GM04503 (cell line): ENCODE results near the gene BPGM.

Experiments
- DNase-seq: peaks from one replicate; pipeline ENCODE4 v3.0.0-alpha.2; 2012; ENCODE audit warnings: low read depth

BPGM gene

DNA sequence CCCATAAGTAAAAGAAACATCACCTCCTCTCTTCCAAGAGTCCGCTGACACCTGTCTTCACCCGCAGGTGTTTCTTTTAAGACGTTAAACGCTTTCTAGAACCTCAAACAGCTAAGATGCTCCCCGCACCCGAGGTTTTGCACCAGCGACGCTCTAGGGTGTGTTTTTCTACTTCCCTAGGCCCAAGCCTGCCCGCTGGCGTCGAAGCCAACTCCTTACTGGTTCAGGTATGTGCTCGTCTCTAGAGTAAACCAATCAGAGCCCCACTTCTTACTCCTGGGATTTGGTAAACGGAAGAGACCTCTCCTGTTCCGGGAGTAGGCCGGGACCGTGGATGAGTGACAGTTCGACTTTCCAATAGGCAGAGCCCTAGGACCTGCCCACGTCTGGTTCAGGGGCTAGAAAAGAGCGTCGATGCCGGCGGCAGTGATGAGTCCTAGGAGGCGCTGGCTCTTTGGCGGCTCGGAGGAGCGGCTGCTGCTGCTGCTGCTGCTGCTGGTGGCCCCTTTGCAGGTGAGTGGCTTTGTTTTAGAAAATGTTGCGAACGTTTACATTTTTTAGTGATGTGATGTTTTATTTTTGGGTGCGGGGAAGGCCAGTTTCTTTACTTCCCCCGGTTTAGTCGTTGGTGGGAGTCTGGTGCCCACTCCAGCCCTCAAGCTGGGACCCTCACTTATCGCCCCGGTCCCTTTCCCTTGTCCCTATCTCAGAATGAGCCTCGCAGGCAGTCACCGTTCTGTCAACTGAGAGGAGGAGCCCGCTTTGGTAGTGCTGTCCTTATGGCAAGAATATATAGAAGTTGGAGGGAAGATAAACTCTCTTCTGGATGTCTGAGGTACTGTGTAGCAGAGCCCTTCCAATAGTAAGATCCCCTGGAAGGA lies at the start of gene BPGM:
TSS of gene BPGM (plus strand) at position 429 of the 881 bp plus-strand sequence. CDS start 14,655 bp downstream, outside the sequence.
- peak; percentile 100 for DNase-seq

DNA sequence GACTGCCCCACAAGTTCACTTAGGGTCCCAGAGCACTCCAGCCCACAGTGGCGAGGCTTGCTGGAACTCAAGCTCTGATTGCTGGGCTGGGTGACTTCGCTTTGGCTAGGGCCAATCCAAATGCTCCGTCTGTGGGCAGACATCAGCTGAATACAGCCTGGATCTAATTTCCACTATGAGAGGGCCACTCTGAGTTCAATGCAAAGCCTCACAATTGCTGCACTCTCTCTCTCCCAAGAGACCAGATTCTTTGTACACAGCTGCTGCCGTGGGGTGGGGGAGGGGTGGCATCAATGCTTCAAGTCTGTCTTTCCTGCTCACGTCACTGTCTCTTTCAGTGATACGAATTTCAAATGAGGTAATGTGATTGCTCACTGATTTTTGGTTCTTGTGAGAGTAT lies 47.3 kb upstream of the BPGM start:
- DNase-seq: no peak

DNA sequence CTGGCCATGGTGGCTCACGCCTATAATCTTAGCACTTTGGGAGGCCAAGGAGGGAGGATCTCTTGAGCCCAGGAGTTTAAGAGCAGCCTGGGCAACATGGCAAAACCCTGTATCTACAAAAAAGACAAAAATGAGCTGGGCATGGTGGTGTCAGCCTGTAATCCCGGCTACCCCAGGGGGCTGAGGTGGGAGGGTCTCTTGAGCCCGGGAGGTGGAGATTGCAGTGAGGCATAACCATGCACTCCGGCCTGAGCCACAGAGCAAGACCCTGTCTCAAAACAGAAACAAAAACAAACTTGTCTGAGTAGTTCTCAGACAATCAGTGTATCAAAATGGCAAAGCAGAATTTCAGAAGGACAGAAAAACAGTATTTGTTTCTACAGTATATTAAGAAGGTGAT lies 45.2 kb upstream of the BPGM start:
- no peak for DNase-seq

DNA sequence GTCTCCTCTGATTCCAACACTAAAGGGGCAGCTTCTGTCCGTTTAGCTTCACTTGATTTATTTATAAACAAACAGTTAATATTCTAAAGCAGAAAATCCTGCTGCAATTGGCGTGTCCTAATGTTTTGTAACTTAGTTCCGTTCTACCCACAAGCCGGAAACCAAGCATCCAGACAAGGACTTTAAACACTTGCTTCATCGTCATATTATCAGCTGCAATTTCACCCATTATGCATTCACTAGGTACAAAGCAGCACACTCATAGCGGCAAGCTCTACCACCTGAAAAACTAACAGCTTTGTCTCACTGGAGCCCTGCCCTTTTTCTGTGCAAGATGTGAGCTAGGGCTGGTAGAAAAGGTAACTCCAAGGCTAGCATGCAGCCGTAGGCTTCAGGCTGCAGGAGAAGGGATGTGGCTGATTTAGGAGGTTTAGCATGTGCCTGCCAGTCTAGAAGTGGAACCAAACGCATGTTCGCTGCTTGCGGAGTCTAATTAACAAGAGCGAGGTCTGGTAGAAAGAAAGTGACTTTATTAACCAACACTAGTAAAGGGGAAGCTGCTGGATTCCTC lies 43.7 kb upstream of the BPGM start:
- no peak for DNase-seq

DNA sequence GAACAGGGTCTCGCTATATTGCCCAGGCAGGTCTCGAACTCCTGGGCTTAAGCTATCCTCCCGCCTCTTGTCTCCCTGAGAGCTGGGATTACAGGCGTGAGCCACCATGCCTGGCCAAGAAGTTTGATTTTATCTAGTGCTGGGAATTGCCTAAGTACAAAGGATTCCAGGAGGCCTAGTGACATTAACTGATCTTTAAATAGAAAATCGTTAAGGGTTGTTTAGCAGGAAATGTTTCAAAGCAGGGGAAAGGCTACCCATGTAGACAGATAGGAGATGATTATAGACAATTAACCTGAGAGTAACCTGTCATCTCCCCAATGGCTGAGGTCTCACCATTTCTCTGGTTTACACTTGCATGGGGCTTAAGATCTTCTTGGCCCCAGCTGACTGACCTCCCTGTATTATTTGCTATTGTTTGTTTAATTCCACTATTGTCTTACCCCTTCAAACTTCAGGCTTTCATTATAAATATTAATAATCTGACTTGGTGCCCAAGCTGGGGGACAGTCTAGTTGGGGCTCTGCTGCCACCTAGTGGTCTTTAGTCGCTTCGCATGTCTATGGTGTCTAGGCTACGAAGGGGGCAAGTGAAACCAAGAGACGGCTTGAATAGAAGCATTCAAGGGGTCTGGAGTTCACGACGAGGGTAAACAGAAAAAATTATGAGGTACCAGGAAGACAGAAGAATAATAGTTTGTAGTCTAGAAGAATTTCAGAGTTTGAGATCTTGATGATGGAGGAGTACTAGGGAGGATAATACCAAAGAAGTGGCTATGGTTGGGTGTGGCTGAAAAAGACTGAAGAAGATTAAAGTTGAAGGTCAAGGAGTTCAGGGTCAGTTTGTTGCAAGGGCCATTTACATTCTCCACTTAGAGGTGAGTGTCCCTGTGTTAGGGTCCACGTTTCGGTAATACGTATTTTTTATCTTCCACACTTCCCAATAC lies 40.4 kb upstream of the BPGM start:
- DNase-seq: no peak

DNA sequence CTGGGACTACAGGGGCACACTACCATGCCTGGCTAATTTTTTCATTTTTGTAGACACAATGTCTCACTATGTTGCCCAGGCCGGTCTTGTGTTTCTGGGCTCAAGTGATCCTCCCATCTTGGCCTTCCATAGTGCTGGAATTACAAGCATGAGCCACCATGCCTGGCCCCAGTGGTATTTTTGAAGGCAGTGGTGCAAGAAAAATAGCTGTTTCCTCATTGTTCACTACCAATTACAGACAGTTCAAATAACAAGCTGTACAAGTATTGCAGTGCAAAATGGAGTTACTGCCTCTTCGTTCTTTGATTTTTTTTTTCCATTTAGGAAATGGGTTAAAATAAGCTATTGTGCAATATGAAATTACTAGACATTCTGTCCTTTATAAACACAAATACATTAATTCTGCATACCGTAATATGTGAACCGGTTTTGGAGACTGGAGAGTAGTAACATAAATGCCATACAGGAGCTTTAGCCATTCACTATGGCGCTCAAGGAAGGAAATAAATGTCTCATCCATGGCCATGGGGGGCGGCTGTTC lies 35.0 kb upstream of the BPGM start:
- DNase-seq: no peak

DNA sequence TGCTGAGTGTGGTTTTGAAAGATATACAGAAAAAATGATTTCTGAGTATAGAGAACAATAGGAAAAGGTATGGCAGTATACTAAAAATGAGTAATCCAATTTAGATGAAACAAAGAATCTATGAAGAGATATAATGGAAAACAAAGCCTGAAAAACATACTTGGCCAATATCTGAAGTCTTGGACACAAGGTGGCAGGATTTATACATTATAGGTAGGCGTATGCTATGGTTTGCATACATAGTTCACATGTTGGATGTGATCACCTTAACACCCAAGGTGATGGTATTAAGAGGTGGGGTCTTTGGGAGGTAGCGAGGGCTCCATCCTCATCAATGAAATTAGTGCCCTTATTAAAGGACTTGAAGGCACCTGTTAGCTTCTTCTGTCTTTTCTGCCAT lies 34.5 kb upstream of the BPGM start:
- DNase-seq: no peak

DNA sequence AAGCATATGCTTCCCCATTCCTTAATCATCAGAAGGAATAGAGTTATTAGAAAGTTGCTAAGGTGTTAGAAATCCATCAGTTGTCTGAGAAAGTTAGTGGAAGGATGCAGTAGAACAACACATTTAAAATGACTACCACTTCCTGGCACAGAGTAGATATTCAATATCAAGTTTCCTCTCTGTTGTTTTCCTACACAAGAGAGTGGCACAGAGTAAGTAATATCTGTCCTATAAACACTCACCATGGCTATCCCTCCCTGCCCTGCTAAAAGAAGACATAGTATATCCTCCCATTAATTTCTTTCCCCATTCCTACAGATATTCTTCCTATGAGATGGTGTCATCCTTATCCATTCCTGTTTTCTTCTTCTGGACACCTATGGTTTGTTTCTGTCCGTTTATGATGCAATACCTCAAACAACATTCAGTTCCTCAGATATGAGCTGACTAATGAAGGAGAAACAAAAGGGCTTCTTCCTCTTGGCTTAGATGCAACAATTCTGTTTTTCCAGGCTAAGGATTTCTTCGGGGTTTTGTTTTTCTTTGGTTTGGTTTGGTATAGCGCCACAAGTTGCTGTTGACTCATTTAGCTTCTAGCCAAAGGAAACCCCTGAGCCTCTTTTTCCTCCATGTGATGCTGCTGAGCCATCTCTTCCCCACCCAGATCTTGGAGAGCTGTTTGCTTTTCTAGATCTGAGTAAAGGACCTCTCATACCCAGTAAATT lies 32.9 kb upstream of the BPGM start:
- DNase-seq: peak; percentile 98

DNA sequence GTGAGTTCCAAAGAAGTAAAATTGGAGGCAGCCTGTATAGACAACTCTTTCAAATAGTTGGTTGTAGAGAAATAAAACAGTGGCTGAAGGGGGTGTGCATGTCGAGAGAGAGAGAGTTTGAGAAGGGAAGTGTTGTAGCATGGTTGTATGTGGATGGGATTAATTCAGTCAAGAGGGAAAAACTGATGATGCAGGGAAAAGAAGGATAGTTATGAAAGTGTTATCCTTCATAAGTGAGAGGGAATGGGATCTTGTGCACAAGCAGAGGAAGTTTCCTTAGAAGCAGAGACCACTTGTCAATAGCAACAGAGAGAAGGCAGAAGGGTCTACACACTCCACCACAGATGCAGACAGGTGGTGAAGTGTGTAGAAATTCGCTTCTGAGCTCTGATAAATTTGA lies 30.0 kb upstream of the BPGM start:
- no peak for DNase-seq

DNA sequence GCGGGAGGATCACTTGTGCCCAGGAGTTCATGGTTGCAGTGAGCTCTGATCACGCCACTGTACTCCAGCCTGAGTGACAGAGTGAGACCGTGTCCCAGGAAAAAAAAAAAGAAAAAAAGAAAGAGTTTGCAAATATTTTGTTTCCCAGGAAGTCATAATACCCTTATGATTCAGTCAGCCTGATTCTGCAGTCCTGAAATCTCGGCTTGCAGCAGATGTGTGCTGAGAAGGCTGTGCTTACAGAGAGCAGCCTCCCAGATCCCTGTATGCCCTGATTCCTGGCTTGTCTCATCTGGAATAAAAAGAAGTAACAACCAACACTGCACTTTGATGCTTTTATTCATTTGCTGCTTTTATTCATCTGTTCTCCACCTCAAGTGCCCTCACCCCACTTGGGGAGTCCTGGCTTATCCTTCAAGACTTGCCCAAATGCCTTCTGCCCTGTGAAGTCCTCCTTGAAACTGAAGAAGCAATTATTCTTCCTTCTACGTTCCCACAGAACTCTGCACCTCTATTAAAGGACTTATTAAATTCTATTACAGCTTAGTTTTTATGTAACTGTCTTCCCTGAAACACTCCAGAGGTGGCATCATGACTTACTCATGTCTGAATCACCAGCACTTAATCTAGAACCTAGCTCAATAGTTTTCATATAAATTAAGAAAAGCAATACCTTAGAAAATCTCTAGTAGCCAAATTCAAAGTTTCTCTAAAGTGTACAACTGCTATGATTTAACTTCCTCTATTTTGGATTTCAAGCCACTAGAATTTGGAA lies 27.7 kb upstream of the BPGM start:
- DNase-seq: peak; percentile 50

DNA sequence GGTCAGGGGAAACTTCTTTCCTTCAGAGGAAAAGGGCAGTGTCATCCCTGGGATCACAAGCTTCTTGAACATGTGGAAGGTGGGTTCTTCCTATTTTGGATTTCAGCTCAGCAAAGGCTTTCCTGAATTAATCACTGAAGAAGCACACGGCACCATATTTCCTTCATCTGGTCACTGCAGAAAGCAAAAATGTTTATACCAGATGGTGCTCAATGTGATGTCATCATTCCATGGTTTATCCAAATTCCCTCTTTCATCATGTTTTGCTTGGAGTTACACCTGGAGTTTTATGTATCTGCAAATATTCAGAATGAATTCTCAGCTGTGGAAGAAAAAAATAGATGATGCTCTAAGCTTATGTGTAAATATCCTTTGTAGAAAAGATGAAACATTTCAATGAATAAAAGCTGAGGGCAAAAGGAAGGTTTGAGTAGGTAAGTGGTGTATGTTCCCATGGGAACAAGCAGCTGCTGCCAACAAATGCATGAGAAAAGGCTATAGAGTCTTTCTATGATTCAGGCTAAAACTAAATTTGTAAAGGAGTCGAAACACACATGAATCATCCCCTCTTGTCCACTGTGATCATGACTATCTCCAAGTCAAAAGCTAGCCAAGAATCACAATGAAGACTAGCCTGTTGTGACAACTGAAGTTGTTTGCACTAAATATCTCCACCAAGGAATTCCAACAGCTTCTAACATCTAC lies 26.9 kb upstream of the BPGM start:
- peak; percentile 92 for DNase-seq

DNA sequence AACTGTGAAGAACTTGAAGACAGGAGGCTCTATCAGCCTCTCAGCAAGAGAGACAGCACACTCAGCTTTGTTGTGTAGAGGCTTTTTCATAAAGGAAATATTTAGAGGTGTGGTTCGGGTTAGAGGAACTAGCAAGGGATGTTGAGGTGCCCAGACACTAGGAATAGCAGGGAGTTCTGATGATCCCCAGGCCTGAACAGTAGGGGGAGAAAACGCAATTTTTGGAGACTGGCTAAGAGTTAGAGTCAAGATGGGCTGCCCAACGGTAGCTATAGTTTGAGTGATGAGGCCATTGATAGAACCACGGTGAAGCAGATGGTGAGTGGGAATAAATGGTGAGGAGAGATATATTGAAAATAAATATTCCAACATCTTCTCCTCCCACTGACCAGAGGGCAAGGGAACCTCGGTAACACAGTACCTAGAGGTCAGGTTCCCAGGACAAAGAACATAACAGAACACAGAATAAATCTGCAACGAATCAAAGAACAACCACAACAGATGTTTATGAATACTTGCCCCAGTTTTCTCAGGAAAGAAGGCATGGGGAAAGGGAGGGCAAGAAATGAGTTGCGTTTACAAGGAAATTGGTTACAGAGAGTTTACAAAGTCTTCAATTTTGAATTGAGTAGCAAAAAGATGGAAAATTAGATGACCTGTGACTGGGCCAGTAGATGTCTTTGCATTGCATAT lies 24.2 kb upstream of the BPGM start:
- no peak for DNase-seq

DNA sequence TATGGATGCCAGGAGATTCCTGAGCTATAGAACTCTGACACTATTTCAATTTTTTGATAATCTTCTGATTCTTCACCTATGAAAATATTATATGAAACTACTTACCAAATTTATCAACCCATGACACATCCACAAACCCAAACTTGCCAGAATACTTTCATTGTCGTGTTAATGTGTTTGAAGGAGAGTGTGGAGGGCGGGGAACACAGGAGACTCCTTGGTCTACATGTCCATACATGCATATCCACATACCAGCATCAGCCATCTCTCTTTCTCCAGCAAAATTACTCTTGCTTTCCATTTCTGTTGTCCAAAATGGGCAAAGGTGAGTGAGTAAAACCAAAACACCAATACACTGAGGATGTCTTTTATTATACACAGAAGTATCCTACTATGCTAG lies 23.5 kb upstream of the BPGM start:
- DNase-seq: no peak

DNA sequence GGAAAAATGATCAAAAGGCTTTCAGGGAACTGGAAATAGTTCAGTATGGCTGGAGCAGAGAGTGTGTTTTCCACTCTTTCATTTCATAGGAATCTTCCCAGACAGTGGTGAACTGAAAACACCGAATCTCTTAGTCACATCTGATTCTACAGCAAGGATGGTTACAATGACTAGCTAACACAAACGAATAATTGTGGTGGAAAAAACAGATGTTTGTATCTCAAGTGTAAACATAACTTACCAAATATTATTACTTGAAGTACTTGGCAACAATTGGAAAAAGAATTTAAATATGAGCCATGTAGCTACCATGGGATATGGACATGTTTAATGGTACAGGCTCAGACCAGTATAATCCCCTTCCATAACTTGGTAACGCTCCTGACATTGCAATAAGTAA lies 21.1 kb upstream of the BPGM start:
- DNase-seq: peak; percentile 90

DNA sequence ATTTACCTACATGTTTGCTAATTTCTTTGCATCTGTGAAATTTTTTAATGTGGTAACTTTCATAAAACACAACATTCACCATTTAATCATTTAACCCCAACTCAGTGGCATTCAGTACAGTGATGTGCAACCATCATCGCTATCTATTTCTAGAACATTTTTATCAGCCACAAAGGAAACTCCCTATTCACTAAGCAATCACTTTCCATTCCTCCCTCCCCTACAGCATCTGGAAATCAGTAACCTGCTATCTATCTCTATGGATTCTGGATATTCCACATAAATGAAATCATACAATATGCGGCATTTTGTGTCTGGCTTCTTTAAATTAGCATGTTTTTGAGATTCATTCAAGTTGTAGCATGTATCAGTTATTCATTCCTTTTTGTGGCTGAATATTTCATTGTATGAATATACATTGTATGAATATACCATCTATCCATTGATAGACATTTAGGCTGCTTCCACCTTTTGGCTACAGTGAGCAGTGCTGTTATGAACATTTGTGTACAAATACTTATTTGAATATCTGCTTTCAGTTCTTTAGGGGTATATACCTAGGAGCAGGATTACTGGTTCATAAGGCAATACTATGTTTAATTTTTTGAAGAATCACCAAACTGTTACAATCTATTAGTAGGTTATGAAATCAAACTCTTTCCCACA lies 19.4 kb upstream of the BPGM start:
- no peak for DNase-seq

DNA sequence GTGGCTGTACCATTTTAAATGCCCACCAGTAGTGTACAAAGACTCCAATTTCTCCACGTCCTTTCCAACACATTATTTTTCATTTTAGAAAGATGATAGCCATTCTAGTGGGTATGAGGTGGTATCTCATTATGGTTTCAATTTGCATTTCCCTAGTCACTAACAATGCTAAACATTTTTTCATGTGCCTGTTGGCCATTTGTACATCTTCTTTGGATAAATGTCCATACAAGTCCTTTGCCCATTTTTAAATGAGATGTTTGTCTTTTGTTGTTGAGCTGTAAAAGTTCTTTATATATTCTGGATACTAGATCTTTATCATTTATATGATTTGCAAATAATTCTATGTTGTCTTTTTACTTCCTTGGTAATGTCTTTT lies 18.9 kb upstream of the BPGM start:
- DNase-seq: no peak

DNA sequence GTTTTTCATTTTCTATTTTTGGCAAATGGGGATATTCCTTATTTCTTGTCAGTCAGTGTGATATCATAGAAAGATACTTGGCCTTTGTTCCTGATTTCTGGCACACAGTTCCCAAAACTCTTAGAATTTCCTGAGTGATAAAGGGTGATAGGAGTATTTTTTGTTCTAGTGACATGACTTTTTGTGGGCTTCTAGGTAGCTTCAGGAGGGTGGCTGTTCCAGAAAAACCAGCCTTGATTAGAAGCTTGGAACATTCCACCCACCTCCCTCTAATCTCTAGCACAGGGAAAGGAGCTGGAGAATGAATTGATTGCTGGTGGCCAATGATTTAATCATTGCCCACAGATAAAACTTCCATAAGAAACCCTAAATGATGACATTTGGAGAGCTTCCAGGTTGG lies 17.2 kb upstream of the BPGM start:
- no peak for DNase-seq

DNA sequence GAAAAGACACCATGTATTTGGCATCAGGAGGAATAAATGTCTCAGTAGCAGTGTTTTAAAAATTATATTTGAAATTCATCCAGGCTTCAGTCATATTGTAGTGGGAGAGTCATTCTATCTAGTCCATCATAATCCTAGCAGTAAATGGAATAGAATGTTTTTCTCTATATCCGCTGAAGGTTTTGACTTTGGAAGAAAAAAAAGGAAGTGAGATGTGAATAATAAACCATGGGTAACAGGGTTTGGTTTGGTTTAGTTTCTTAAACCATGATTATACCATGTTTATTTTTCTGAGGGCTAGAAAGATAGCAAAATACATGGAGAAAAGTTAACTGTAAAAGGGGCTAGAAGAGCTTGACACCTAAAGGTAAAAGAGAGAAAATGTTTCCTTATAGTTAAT lies 16.4 kb upstream of the BPGM start:
- no peak for DNase-seq

DNA sequence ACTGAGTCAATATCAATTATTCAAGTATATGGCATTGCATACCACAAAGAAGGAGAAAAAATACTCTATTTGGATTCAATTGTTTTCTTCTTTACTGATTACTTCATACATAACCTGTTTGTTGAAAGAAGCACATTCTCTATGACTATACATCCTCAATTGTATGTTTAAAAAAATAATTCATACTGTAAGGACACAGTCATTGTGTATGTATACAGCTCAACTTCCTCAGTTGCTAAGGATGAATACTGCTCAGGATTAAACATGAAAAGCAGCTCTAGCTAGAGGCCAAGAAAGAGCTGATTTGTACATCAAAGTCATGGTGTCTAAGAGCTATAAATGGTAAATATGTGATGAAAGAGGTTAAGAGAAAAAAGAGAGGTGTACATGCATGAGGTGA lies 15.8 kb upstream of the BPGM start:
- no peak for DNase-seq
